HG02973 (cell line): ENCODE results near the gene DMD.

ENCODE experiments used
- ATAC-seq: cut with Tn5 transposase; IDR thresholded peaks from one replicate; pipeline ENCODE4 v1.9.1; 2021; ENCODE audit warnings: moderate library complexity; ENCODE audit not compliant: unreplicated experiment

The DMD gene

GRCh38 chrX:31796624-31797023 lies 1414.7 kb downstream of the DMD start:
- ATAC-seq: no peak

GRCh38 chrX:31747411-31747810 lies 1463.9 kb downstream of the DMD start:
- ATAC-seq: no peak

GRCh38 chrX:31743004-31743403 lies 1468.3 kb downstream of the DMD start:
- no peak for ATAC-seq

GRCh38 chrX:31717474-31717873 lies 1493.9 kb downstream of the DMD start:
- ATAC-seq: no peak

GRCh38 chrX:31715675-31716074 lies 1495.7 kb downstream of the DMD start:
- ATAC-seq: no peak

GRCh38 chrX:31714797-31715196 lies 1496.6 kb downstream of the DMD start:
- no peak for ATAC-seq

- ATAC-seq: no peak
Observed at GRCh38 chrX:31713120-31713519, 1498.2 kb downstream of the DMD start.

GRCh38 chrX:31711166-31711565 lies 1500.2 kb downstream of the DMD start:
- ATAC-seq: no peak

- ATAC-seq: no peak
Observed at GRCh38 chrX:31708116-31708515, 1503.2 kb downstream of the DMD start.

GRCh38 chrX:31706466-31706865 lies 1504.9 kb downstream of the DMD start:
- ATAC-seq: no peak

GRCh38 chrX:31705816-31706215 lies 1505.5 kb downstream of the DMD start:
- no peak for ATAC-seq

- no peak for ATAC-seq
Observed at GRCh38 chrX:31704938-31705337, 1506.4 kb downstream of the DMD start.

GRCh38 chrX:31702222-31702621 lies 1509.1 kb downstream of the DMD start:
- no peak for ATAC-seq

GRCh38 chrX:31697294-31697916 lies 1513.9 kb downstream of the DMD start:
- ATAC-seq: no peak

GRCh38 chrX:31679861-31680260 lies 1531.5 kb downstream of the DMD start:
- ATAC-seq: no peak

GRCh38 chrX:31670245-31670644 lies 1541.1 kb downstream of the DMD start:
- ATAC-seq: no peak

- no peak for ATAC-seq
Observed at GRCh38 chrX:31665454-31665853, 1545.9 kb downstream of the DMD start.

- no peak for ATAC-seq
Observed at GRCh38 chrX:31663172-31663571, 1548.2 kb downstream of the DMD start.

GRCh38 chrX:31661280-31661810 lies 1550.0 kb downstream of the DMD start:
- ATAC-seq: no peak

GRCh38 chrX:31658360-31658759 lies 1553.0 kb downstream of the DMD start:
- ATAC-seq: no peak

- ATAC-seq: no peak
Observed at GRCh38 chrX:31656013-31656412, 1555.3 kb downstream of the DMD start.

- ATAC-seq: no peak
Observed at GRCh38 chrX:31653422-31653821, 1557.9 kb downstream of the DMD start.

- ATAC-seq: no peak
Observed at GRCh38 chrX:31652650-31653049, 1558.7 kb downstream of the DMD start.
